ENCODE measurements around the gene RTN1. TPM values are rescaled to one million over a fixed set of nuclear protein-coding genes. Genes with fewer than 3 reads are reported as not detected.
A peak's percentile ranks its signal among the peaks of the same experiment; 100 is the strongest.

Gene RTN1
- polyA plus RNA-seq, 2 of the 4 experiments (the other 2 are of a cell fraction): 0.09 TPM; not detected in 1

- Histone ChIP-seq H3K4me3 (no peak overlapping the region), H3K4me2 (no peak overlapping the region), H3K27ac (no peak overlapping the region), H3K9me3 (no peaks in the 10 kb centered on the region), H3K4me1 (no peaks in the 10 kb centered on the region)
- ATAC-seq (no peak), FAIRE-seq (no peak), DNase-seq (ENCODE audit: low read depth in 1 of 2, low spot score in 1 of 2) (no peak)
- WGBS (ENCODE audit: missing lambda C conversion rate): 0% methylated on average over 2 of the region's 2 CpGs
- ChIA-PET CTCF (no interaction called here), POLR2A (no interaction called here)
- TF ChIP-seq TP53 (CRISPR knock-in tag; IDR thresholded peaks at IDR 0.05) (no peak), USF2 (IDR thresholded peaks at IDR 0.05) (0 out of 2 replicates have a peak, but pooled peaks have one; percentile 14), KDM1A (IDR thresholded peaks at IDR 0.05; ENCODE audit: low read depth) (no peak), REST (IDR thresholded peaks at IDR 0.05) (no peak), MAZ (IDR thresholded peaks at IDR 0.05; ENCODE audit: borderline replicate concordance, low read depth, low read length) (no peak), EHF (CRISPR knock-in tag; IDR thresholded peaks at IDR 0.05) (no peak), HES2 (IDR thresholded peaks at IDR 0.05) (no peak), CHD2 (IDR thresholded peaks at IDR 0.05; ENCODE audit: low read length, partially characterized antibody) (no peak), ZC3H11A (IDR thresholded peaks at IDR 0.05) (no peak)
Observed at GRCh38 chr14:59912443-59912842, 41.9 kb upstream of the RTN1 start.

- CTCF ChIA-PET: interaction anchor here (1.1 to 2.6 kb wide), 2 partner anchors 8 to 13 kb away, joined by 4 to 6 read pairs; no protein-coding TSS in a partner anchor
Observed at GRCh38 chr14:59905188-59905587, 34.6 kb upstream of the RTN1 start.

GRCh38 chr14:59904184-59904583, 33.6 kb upstream of the RTN1 start:
- ATAC-seq (no peak), FAIRE-seq (no peak), DNase-seq (ENCODE audit: low read depth in 1 of 2, low spot score in 1 of 2) (no peak)
- Histone ChIP-seq H3K4me1 (no peaks in the 10 kb centered on the region), H3K9me3 (peaks cover 4% of the 10 kb centered on the region; the same call in 2 of the 3 replicates), H3K27ac (no peak overlapping the region), H3K4me2 (no peak overlapping the region), H3K4me3 (no peak overlapping the region)
- CTCF ChIA-PET: interaction anchor here (2.6 kb wide), 1 partner anchor 14 kb away, joined by 6 read pairs; no protein-coding TSS in a partner anchor
- WGBS (ENCODE audit: missing lambda C conversion rate): 2% methylated on average over 2 of the region's 2 CpGs
- POLR2A ChIA-PET: no interaction called here
- TF ChIP-seq RAD21 (conservative IDR thresholded peaks at IDR 0.05 in 1 of 2, IDR thresholded peaks at IDR 0.05 in 1 of 2) (no peak), NPAS2 (CRISPR knock-in tag; IDR thresholded peaks at IDR 0.05; ENCODE audit: borderline replicate concordance) (no peak), FOSL2 (IDR thresholded peaks at IDR 0.05) (no peak), FOSL2 (CRISPR knock-in tag; IDR thresholded peaks at IDR 0.05) (no peak), BHLHE40 (IDR thresholded peaks at IDR 0.05; ENCODE audit: low read depth, low read length) (no peak), TFCP2L1 (CRISPR knock-in tag; IDR thresholded peaks at IDR 0.05) (no peak), REST (IDR thresholded peaks at IDR 0.05) (no peak)

More at GRCh38 chr14:59905188-59905587, 34.6 kb upstream of the RTN1 start:
- DNase-seq (ENCODE audit: low read depth in 1 of 2, low spot score in 1 of 2) (no peak), FAIRE-seq (no peak), ATAC-seq (no peak)
- H3K4me3 ChIP-seq: no peak overlapping the region
- no peak overlapping the region for H3K27ac ChIP-seq
- peaks cover 4% of the 10 kb centered on the region; the same call in 2 of the 3 replicates for H3K9me3 ChIP-seq
- WGBS (ENCODE audit: missing lambda C conversion rate): 4% methylated on average over 2 of the region's 2 CpGs
- H3K4me2 ChIP-seq: no peak overlapping the region
- no peaks in the 10 kb centered on the region for H3K4me1 ChIP-seq
- TF ChIP-seq E2F6 (IDR thresholded peaks at IDR 0.05; ENCODE audit: borderline replicate concordance, low read depth): no peak
- TF ChIP-seq NR3C1 (IDR thresholded peaks at IDR 0.05): no peak
- TF ChIP-seq MYC (IDR thresholded peaks at IDR 0.05; ENCODE audit: borderline replicate concordance, low read length): no peak
- no peak for TF ChIP-seq FOSB (CRISPR knock-in tag; IDR thresholded peaks at IDR 0.05)
- TF ChIP-seq GATA3 (IDR thresholded peaks at IDR 0.05; ENCODE audit: borderline replicate concordance): no peak
- TF ChIP-seq RAD21 (conservative IDR thresholded peaks at IDR 0.05 in 1 of 2, IDR thresholded peaks at IDR 0.05 in 1 of 2): no peak
- TF ChIP-seq HEYL (CRISPR knock-in tag; IDR thresholded peaks at IDR 0.05): no peak
- TF ChIP-seq ZSCAN20 (CRISPR knock-in tag; IDR thresholded peaks at IDR 0.05): no peak
- TF ChIP-seq USF2 (IDR thresholded peaks at IDR 0.05): no peak
- TF ChIP-seq CBX8 (IDR thresholded peaks at IDR 0.05): no peak
- TF ChIP-seq FOSL2 (IDR thresholded peaks at IDR 0.05): no peak
- TF ChIP-seq FOSL2 (CRISPR knock-in tag; IDR thresholded peaks at IDR 0.05): no peak
- POLR2A ChIA-PET: no interaction called here
